8988T (cell line): Measurements from ENCODE around the gene ITK.
"Not testable (repeated sequence)": the region's sequence is repeated elsewhere in the genome, so short reads cannot be mapped to it uniquely, and the experiment has no call there.

Experiments
- DNase-seq: peaks from one replicate; pipeline ENCODE4 v3.0.0; 2011

ITK gene

GRCh38 chr5:157168286-157168685 is 12.4 kb upstream of the ITK start:
- DNase-seq = no peak

- DNase-seq = no peak
Observed at GRCh38 chr5:157172403-157172802, 8.2 kb upstream of the ITK start.

GRCh38 chr5:157175071-157175612 is 5.5 kb upstream of the ITK start:
- DNase-seq = no peak

DNA sequence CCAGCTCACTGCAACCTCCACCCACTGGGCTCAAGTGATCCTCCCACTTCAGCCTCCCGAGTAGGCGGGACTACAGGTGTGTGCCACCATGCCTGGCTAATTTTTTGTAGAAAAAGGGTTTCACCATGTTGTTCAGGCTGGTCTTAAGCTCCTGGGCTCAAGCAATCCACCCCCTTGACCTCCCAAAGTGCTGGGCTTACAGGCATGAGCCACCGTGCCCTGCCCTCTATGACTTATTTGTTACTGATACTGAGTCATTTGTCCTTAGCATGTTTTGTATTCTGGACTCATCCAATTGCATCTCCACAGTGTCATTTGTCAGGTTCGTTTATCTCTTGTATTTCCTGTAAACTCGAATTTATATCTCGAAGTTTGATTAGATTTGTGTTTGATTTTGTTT is 2.7 kb upstream of the ITK start:
- no peak for DNase-seq

- no peak for DNase-seq
Observed at GRCh38 chr5:157178966-157179365, 1.7 kb upstream of the ITK start.

DNA sequence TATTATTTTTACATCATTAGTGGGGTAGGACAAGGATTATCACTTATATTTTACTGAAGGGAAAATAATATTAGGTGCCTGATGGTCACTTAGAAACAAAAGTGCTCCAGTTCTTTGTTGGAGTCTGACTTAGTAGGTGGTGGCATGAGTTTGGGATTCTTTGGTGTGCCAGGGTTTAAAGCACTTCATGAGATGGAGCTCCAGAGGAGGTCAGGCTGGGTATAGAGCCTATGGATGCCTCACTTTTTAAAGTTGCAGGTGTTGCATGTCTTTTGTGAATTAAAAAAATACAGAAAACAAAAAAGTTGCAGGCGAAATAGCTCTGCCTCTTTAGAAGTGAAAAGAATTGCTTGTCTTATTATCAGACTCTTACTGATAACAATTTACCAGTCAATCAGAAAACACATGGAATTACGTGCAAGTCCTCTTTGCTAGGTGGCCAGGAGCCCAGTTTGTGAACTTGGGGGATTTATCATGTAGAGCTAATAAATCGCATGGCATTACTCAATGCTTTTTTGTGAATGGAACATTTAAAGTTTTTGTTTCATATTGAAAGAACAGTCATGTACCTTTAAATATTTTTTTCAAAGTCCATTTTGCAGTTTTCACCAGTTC is 1.6 kb downstream of the ITK start:
- no peak for DNase-seq

GRCh38 chr5:157184117-157184670 is 3.6 kb downstream of the ITK start:
- no peak for DNase-seq

- DNase-seq = not testable (repeated sequence)
Observed at GRCh38 chr5:157185122-157185521, 4.5 kb downstream of the ITK start.

DNA sequence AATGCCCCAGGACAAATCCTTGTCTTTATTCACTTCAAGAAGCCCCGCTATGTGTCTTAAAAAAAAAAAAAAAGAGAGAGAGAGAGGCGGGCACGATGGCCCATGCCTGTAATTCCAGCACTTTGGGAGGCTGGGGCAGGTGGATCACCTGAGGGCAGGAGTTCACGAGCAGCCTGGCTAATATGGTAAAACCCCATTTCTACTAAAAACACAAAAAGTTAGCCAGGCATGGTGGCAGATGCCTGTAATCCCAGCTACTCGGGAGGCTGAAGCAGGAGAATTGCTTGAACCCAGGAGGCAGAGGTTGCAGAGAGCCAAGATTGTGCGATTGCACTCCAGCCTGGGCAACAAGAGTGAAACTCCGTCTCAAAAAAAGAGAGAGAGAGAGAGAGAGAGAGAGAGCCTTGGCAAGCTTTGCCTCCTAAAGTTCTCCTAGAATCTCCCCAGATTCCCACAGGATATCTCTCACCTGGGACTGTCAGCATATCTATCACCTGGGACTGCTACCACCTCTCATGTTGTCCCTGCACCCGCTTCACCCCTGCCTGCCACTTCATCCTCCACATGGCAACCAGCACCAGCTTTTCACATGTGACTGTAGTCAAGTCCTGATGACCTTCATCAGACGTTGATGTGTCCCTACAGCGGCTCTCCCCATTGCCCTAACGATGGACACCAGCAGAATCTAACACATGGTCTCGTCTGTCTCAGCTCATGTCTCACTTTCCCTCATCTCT is 5.8 kb downstream of the ITK start:
- DNase-seq = no peak

GRCh38 chr5:157187046-157187754 is 6.6 kb downstream of the ITK start:
- DNase-seq = no peak

GRCh38 chr5:157188270-157188669 is 7.6 kb downstream of the ITK start:
- DNase-seq = no peak

DNA sequence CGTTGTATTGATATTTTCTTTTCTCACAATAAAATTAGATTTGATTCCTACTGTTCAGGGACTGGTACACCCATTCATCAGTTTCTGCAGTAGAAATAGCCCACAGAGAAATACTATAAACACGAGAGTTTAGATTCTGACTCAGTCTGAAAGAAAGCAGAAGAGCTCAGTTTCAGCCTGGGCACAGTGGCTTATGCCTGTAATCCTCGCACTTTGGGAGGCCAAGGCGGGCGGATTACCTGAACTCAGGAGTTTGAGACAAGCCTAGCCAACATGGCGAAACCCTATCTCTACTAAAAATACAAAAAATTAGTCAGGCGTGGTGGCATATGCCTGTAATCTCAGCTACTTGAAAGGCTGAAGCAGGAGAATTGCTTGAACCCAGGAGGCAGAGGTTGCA is 8.6 kb downstream of the ITK start:
- no peak for DNase-seq

GRCh38 chr5:157193699-157194424 is 13.2 kb downstream of the ITK start:
- no peak for DNase-seq

DNA sequence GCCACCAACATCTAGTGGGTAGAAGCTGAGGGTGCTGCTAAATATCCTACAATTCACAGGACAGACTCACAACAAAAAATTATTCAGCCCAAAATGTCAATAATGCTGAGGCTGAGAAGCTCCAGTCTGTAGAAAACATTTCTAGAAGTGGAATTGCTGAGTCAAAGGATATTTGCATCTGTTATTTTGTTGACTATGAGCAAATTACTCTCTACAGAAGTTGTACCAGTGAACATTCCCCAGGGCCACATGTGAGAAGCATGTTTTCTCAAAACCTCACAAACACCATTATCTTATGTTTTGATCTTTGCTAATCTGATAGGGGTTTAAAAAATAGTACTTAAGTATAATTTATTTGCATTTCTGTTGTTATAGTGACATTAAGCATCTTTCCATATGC is 15.4 kb downstream of the ITK start:
- DNase-seq = no peak

- DNase-seq = no peak
Observed at GRCh38 chr5:157197086-157197485, 16.4 kb downstream of the ITK start.

- no peak for DNase-seq
Observed at GRCh38 chr5:157198277-157198986, 17.8 kb downstream of the ITK start.

DNA sequence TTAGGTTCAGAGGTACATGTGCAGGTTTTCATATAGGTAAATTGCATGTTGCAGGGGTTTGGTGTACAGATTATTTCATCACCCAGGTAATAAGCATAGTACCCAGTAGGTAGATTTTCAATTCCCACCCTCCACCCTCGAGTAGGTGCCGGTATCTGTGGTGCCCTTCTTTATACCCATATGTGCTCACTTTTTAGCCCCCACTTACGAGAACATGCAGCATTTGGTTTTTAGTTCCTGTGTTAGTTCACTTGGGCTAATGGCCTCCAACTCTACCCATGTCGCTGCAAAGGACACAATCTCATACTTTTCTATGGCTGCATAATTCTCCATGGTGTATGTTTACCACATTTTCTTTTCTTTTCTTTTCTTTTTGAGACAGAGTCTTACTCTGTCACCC is 21.2 kb downstream of the ITK start:
- DNase-seq = no peak

DNA sequence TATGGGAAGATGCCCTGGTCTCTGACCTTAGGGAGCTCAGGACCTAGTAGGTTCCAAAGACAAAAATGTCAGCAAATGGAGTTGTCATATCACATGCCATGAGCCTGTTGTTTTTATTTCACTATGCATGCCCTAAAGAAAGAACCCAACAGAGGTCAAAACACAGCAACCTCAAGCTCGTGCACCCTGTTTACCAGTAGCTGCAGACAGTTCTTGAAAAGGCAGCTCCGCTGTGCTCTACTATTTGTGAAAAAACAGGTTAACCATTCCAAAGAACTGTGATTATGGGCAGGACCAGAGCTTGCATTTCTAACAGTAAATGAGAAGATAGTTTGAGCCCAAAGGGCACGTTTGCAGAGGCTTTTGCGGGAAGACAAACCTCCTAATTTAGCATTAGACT is 22.8 kb downstream of the ITK start:
- DNase-seq = no peak

DNA sequence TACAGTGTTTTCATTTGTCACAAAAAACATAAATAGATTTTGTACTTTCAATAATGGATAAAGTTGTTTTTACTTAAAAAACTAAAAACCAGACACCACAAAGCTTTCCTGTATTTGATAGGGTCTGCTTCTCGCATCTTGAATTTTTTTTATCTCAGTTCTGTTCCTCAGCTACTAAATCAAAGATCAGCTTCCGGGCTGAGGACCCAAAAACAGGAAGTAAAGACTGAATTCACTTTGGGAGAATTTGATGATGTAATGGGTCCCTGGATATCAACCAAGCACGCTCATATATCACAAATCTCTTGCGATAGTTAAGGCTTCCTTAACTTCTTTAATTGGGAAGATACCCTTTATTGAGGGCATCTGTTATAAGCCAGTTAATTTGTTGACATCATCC is 24.1 kb downstream of the ITK start:
- no peak for DNase-seq

DNA sequence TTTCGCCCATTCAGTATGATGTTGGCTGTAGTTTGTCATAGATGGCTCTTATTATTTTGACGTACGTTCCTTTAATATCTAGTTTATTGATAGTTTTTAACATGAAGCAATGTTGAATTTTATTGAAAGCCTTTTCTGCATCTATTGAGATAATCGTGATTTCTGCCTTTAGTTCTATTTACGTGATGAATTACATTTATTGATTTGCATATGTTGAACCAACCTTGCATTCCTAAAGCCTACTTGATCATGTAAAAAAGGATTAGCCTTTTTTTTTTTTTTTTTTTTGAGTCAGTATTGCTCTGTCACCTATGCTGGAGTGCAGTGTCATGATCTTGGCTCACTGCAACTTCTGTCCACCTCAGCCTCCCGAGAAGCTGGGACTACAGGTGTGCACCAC is 25.1 kb downstream of the ITK start:
- no peak for DNase-seq

GRCh38 chr5:157210652-157211051 is 30.0 kb downstream of the ITK start:
- DNase-seq = not testable (repeated sequence)

DNA sequence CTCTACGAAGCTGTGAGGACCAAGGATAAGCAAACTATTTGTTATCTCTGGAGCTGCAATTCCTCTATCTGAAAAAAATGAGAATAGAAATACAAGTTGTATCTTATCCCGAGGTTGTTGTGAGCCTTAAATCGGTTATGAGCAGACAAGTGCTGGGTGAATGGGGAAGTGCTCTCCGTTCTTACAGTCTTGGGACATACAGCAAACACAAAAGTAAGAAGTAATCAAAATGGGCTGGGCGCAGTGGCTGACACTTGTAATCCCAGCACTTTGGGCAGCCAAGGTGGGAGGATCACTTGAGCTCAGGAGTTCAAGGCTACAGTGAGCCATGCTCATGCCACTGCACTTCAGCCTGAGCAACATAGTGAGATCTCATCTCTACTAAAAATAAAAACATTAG is 31.7 kb downstream of the ITK start:
- DNase-seq = no peak
